Ovary (tissue), 9 donors: ENCODE measurements around the gene CPNE4. TPM values are rescaled to one million over a fixed set of nuclear protein-coding genes. Genes with fewer than 3 reads are reported as not detected.
"Not testable (repeated sequence)": the region's sequence is repeated elsewhere in the genome, so short reads cannot be mapped to it uniquely, and the experiment has no call there.

ENCODE experiments used
- DNase-seq, 5 donors: peaks; one replicate each; pipeline ENCODE4 v3.0.0-alpha.2; 2019 to 2020
- H3K27ac ChIP-seq, 2 donors: fragments of 200-600 bp; one replicate each; pipeline versions ENCODE4 v1.5.1 to v1.8.0; 2019 to 2022
- H3K27me3 ChIP-seq: fragments of 200-600 bp; one replicate; pipeline ENCODE4 v1.8.0; 2022
- H3K36me3 ChIP-seq: fragments of 200-600 bp; sonication (generic); one replicate; pipeline ENCODE4 v1.5.1; 2019
- H3K4me1 ChIP-seq: one replicate; pipeline ENCODE4 v1.8.1; 2013; ENCODE audit warnings: mild to moderate bottlenecking, moderate library complexity; ENCODE audit not compliant: insufficient read depth
- H3K4me3 ChIP-seq: fragments of 200-600 bp; sonication (generic); one replicate; pipeline ENCODE4 v1.5.1; 2017
- H3K9me3 ChIP-seq, 2 donors: fragments of 200-600 bp in 1 of 2; sonication (generic) in 1 of 2; one replicate each; pipeline versions ENCODE4 v1.5.1 to v1.8.1; 2013 to 2019; ENCODE audit warnings: mild to moderate bottlenecking in 1 of 2, moderate library complexity in 1 of 2
- EP300 ChIP-seq: sonication (generic); formaldehyde crosslinking; IDR thresholded peaks from one replicate; pipeline ENCODE4 v1.6.1; 2017; ENCODE audit warnings: antibody characterized with exemption
- POLR2A ChIP-seq: fragments of 450-650 bp; IDR thresholded peaks from one replicate; pipeline ENCODE4 v1.6.1; 2017; ENCODE audit warnings: antibody characterized with exemption, mild to moderate bottlenecking, moderate library complexity
- WGBS, 3 donors: extraction: QIAGEN DNeasy Blood & Tissue Kit in 1 of 3; methylation state at CpG; one replicate each; pipeline versions ENCODE4 v1.1.5 to v1.1.7; 2013 to 2017; 5-methylcytosine and 5-hydroxymethylcytosine counted together
- intact Hi-C, 4 donors: fragments of 100-400 bp; cut with DNase I; formaldehyde crosslinking; loops; one replicate each; pipeline versions ENCODE4 v1.11.0 to v1.15.1; 2022 to 2023
- polyA plus RNA-seq, 2 donors: library from polyadenylated mRNA; stranded (reverse); fragments of 200-250 nt in 1 of 2; fragments of 350-450 nt in 1 of 2; fragmentation: Illumina TruSeq in 1 of 2; extraction: RNeasy Lipid Tissue Mini Kit (QIAGEN cat#74804) in 1 of 2; gene quantifications; one replicate each; pipeline ENCODE4 v1.2.3, GENCODE V29; 2013 to 2014
- total RNA-seq, 7 donors: library from RNA; depleted of rRNA in 2 of 7; stranded (reverse); fragments of >200 nt in 2 of 7; fragmentation: NEBNext Ultra II Directional in 3 of 7; extraction: Animal tissue kit (Norgen Biotek cat#: 25700) in 3 of 7; gene quantifications; one replicate each; pipeline versions ENCODE4 v1.1.0 to v1.2.4, GENCODE V29; 2016 to 2023
- TF ChIP-seq, protein P1 (sequence below), 3 donors: fragments of 450-650 bp in 2 of 3; fragments of 200-600 bp in 1 of 3; IDR thresholded peaks; one replicate each; pipeline versions ENCODE4 v1.5.1 to v1.8.0; 2016 to 2022; ENCODE audit warnings: antibody characterized with exemption in 3 of 3, mild to moderate bottlenecking in 1 of 3
- donor health status: DM: no; HTN: no; CAD: no; lungs with moderate emphysema.
- donor health status: DM: no; HTN: no; CAD: no.
- donor health status: Bipolar disorder and iron deficiency.
- donor health status: DM: yes; HTN: yes; CAD: no.
- donor health status: DM: no; HTN: no; CAD: no.
- donor health status: DM: yes; HTN: yes; CAD: no.

The CPNE4 gene
- total and polyA plus RNA-seq, 9 donors, result 0.11 to 0.27 (median 0.13) TPM; not detected in 6

GRCh38 chr3:131898346-131898745 is 136.5 kb downstream of the CPNE4 start:
- intact Hi-C loops, result no loop called here
- H3K4me1 ChIP-seq, result no peaks in the 10 kb centered on the region

DNA sequence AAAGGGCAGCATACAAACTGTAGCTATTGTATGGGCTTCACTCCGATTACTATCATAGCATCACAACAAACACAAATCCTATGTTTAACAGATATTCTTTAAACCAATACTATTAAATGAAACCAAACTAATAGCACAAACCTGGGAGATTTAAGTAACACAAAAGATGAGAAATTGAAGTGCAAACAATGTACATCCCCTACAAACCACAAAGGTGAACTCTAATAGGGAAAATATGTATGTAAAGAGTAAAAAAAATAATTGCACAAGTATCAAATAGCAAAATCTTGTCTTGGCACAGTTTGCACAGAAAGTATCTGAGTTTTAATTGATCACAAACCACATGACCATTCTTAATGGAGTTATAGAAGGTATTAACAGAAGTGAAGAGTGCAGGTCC is 138.5 kb downstream of the CPNE4 start:
- Histone ChIP-seq H3K4me1 (no peaks in the 10 kb centered on the region), H3K27me3 (no peaks in the 10 kb centered on the region), H3K27ac (no peak overlapping the region), H3K9me3 (no peaks in the 10 kb centered on the region), H3K36me3 (no peaks in the 10 kb centered on the region), H3K4me3 (no peak overlapping the region)
- DNase-seq, result no peak
- WGBS, 3 donors, result 92 to 98% (median 96%) methylated on average over 1 of the region's 1 CpG
- no peak for TF ChIP-seq POLR2A
- TF ChIP-seq, protein P1, sequence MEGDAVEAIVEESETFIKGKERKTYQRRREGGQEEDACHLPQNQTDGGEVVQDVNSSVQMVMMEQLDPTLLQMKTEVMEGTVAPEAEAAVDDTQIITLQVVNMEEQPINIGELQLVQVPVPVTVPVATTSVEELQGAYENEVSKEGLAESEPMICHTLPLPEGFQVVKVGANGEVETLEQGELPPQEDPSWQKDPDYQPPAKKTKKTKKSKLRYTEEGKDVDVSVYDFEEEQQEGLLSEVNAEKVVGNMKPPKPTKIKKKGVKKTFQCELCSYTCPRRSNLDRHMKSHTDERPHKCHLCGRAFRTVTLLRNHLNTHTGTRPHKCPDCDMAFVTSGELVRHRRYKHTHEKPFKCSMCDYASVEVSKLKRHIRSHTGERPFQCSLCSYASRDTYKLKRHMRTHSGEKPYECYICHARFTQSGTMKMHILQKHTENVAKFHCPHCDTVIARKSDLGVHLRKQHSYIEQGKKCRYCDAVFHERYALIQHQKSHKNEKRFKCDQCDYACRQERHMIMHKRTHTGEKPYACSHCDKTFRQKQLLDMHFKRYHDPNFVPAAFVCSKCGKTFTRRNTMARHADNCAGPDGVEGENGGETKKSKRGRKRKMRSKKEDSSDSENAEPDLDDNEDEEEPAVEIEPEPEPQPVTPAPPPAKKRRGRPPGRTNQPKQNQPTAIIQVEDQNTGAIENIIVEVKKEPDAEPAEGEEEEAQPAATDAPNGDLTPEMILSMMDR (IDR thresholded peaks at IDR 0.05), result no peak
- no peak for TF ChIP-seq EP300
- intact Hi-C loops, result no loop called here

More at GRCh38 chr3:131898346-131898745, 136.5 kb downstream of the CPNE4 start:
- no peak for TF ChIP-seq EP300
- Histone ChIP-seq H3K27ac (no peak overlapping the region), H3K4me3 (no peak overlapping the region), H3K9me3 (no peaks in the 10 kb centered on the region), H3K36me3 (no peaks in the 10 kb centered on the region), H3K27me3 (no peaks in the 10 kb centered on the region)
- no peak for DNase-seq

DNA sequence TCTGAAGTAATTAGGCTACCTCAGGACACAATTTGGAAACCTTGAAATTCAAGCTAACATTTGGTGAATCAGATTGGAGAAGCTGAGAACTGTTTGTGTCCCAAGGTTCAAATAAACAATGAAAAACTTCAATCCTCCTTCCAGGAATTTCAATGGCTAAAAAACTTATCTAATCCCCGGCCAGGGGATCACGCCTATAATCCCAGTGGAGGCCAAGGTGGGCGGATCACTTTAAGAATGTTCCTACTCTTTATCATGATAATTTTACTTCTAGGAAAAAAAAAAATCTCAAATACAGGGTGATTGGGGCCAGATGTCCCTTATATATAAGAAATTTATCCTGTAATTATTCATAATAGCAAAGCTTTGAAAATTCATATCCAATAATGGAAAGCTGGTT is 139.0 kb downstream of the CPNE4 start:
- Histone ChIP-seq H3K9me3 (no peaks in the 10 kb centered on the region), H3K36me3 (no peaks in the 10 kb centered on the region), H3K27ac (no peak overlapping the region), H3K4me1 (no peaks in the 10 kb centered on the region), H3K4me3 (no peak overlapping the region), H3K27me3 (no peaks in the 10 kb centered on the region)
- TF ChIP-seq POLR2A (no peak), EP300 (no peak)
- TF ChIP-seq, protein P1 (IDR thresholded peaks at IDR 0.05), result no peak
- 61 to 83% (median 71%) methylated on average over 3 of the region's 3 CpGs for WGBS, 3 donors
- no peak for DNase-seq
- intact Hi-C loops, result no loop called here

GRCh38 chr3:131892331-131892730 is 142.5 kb downstream of the CPNE4 start:
- Histone ChIP-seq H3K4me3 (no peak overlapping the region), H3K27me3 (no peaks in the 10 kb centered on the region), H3K9me3 (no peaks in the 10 kb centered on the region), H3K27ac (no peak overlapping the region), H3K4me1 (no peaks in the 10 kb centered on the region), H3K36me3 (no peaks in the 10 kb centered on the region)
- no peak for DNase-seq
- TF ChIP-seq POLR2A (no peak), EP300 (no peak)
- TF ChIP-seq, protein P1 (IDR thresholded peaks at IDR 0.05), result no peak
- intact Hi-C loops, result no loop called here

DNA sequence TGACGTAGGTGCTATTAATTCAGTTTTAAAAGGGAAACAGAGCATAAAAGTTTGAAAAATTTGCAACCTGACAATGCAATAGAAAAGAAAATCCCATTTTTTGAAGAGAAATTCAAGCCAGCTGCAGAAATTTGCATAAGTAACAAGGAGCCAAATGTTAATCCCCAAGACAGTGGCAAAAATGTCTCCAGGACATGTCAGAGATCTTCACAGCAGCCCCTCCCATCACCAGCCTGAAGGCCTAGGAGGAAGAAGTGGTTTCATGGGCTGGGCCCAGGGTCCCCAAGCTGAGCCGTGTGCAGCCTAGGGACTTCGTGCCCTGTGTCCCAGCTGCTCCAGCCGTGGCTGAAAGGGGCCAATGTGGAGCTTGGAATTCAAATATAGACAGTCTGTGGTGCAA is 148.9 kb downstream of the CPNE4 start:
- H3K4me3 ChIP-seq, H3K9me3 ChIP-seq, intact Hi-C loops, H3K4me1 ChIP-seq, H3K36me3 ChIP-seq, DNase-seq, H3K27ac ChIP-seq, H3K27me3 ChIP-seq: not testable (repeated sequence)
- 59 to 75% (median 70%) methylated on average over 3 to 4 of the region's 4 CpGs for WGBS, 3 donors
